ENCODE measurements around the gene CACNA1S. TPM values are rescaled to one million over a fixed set of nuclear protein-coding genes. Genes with fewer than 3 reads are reported as not detected.
A peak's percentile ranks its signal among the peaks of the same experiment; 100 is the strongest.

CACNA1S gene
- total and polyA plus RNA-seq, 2 donors (not counting 1 experiment from before 2014, with no cell fraction given) = not detected

DNA sequence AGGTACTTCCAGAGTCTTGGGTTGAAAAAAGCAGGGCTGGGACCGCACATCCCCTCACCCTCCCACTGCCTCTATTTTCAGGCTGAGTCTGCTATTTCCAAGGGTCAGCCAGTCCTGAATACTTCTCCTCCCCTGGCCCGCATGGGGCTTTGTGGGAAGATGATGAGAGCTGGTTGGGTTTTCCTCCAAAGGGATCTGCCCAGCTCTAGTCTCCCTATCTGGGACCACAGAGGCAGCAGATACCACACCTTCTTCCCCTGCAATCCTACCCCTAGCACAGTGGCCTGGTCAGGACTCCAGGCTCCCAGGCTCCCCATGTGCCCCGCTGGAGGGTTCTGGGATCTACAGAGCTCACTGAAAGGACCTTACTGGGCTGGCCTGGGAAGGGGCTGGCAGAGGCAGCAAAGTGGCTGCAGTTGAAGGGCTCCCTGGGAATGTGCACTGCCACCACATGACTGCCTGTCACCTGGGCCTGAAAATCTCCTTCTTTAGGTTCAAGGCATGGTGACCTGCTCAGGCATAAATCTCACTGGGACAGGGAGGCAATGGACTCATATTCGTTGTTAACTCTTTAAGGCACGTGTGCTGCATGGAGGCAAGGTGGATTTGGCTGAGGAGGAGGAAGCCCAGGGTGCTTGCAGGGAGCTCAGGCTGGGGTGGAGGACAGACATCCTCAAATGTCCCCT lies 13.1 kb downstream of the CACNA1S start:
- WGBS (ENCODE audit: insufficient coverage) = 57% methylated on average over 3 of the region's 5 CpGs
- Histone ChIP-seq H2AFZ (ENCODE audit: insufficient read depth, low read depth, low read length, poor library complexity, severe bottlenecking) (no peak overlapping the region), H3K4me2 (replicated peaks; ENCODE audit: low read depth, low read length, poor library complexity, severe bottlenecking) (no peak overlapping the region), H3K9ac (ENCODE audit: low read length) (no peak overlapping the region), H4K20me1 (ENCODE audit: control insufficient read depth, insufficient read depth, low read length, poor library complexity, severe bottlenecking) (no peaks in the 10 kb centered on the region), H3K4me1 (ENCODE audit: control insufficient read depth in 2 of 2, insufficient read depth in 2 of 2, low read length in 2 of 2) (no peaks in the 10 kb centered on the region), H3K36me3 (replicated peaks in 1 of 2; ENCODE audit: control extremely low read depth in 1 of 2, control insufficient read depth in 1 of 2, extremely low read depth in 1 of 2, insufficient read depth in 2 of 2, low read length in 1 of 2) (no peaks in the 10 kb centered on the region), H3K4me3 (ENCODE audit: control extremely low read depth in 1 of 5, extremely low read depth in 1 of 5, insufficient read depth in 1 of 5, low read depth in 2 of 5, low read length in 4 of 5) (no peak overlapping the region), H3K27ac (ENCODE audit: low read length in 2 of 2) (no peak overlapping the region), H3K79me2 (ENCODE audit: control insufficient read depth, insufficient read depth, low read length) (no peaks in the 10 kb centered on the region), H3K27me3 (replicated peaks in 1 of 4; ENCODE audit: control extremely low read depth in 1 of 4, control insufficient read depth in 3 of 4, insufficient read depth in 4 of 4, low read length in 3 of 4) (no peaks in the 10 kb centered on the region), H3K9me3 (ENCODE audit: control extremely low read depth in 1 of 3, control insufficient read depth in 2 of 3, insufficient read depth in 1 of 3, low read length in 2 of 3) (no peaks in the 10 kb centered on the region)
- intact Hi-C loops (cut with micrococcal nuclease) = no loop called here
- no peak overlapping the region for H3K4me3 Mint-ChIP-seq
- H3K27me3 Mint-ChIP-seq = peaks cover 4% of the 10 kb centered on the region
- DNase-seq = no peak
- H3K4me1 Mint-ChIP-seq = no peaks in the 10 kb centered on the region
- CTCF ChIA-PET = no interaction called here
- no peak for ATAC-seq (ENCODE audit: low read depth)
- TF ChIP-seq, protein P1, sequence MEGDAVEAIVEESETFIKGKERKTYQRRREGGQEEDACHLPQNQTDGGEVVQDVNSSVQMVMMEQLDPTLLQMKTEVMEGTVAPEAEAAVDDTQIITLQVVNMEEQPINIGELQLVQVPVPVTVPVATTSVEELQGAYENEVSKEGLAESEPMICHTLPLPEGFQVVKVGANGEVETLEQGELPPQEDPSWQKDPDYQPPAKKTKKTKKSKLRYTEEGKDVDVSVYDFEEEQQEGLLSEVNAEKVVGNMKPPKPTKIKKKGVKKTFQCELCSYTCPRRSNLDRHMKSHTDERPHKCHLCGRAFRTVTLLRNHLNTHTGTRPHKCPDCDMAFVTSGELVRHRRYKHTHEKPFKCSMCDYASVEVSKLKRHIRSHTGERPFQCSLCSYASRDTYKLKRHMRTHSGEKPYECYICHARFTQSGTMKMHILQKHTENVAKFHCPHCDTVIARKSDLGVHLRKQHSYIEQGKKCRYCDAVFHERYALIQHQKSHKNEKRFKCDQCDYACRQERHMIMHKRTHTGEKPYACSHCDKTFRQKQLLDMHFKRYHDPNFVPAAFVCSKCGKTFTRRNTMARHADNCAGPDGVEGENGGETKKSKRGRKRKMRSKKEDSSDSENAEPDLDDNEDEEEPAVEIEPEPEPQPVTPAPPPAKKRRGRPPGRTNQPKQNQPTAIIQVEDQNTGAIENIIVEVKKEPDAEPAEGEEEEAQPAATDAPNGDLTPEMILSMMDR (IDR thresholded peaks at IDR 0.05) = no peak
- TF ChIP-seq EZH2 (IDR thresholded peaks at IDR 0.05; ENCODE audit: borderline replicate concordance, insufficient read depth, low read depth, low read length, poor library complexity, severe bottlenecking) = no peak
- peak overlapping the region; percentile 16 for H3K27ac Mint-ChIP-seq
- POLR2A ChIA-PET = no interaction called here
- H3K9me3 Mint-ChIP-seq (ENCODE audit: insufficient read depth) = no peaks in the 10 kb centered on the region

GRCh38 chr1:201096977-201097856 lies 15.0 kb downstream of the CACNA1S start:
- Histone ChIP-seq H3K79me2 (ENCODE audit: control insufficient read depth, insufficient read depth, low read length) (no peaks in the 10 kb centered on the region), H3K9me3 (ENCODE audit: control extremely low read depth in 1 of 3, control insufficient read depth in 2 of 3, insufficient read depth in 1 of 3, low read length in 2 of 3) (no peaks in the 10 kb centered on the region), H3K27me3 (replicated peaks in 1 of 4; ENCODE audit: control extremely low read depth in 1 of 4, control insufficient read depth in 3 of 4, insufficient read depth in 4 of 4, low read length in 3 of 4) (no peaks in the 10 kb centered on the region), H3K4me2 (replicated peaks; ENCODE audit: low read depth, low read length, poor library complexity, severe bottlenecking) (no peak overlapping the region), H3K4me3 (ENCODE audit: control extremely low read depth in 1 of 5, extremely low read depth in 1 of 5, insufficient read depth in 1 of 5, low read depth in 2 of 5, low read length in 4 of 5) (no peak overlapping the region), H3K9ac (ENCODE audit: low read length) (no peak overlapping the region), H3K36me3 (replicated peaks in 1 of 2; ENCODE audit: control extremely low read depth in 1 of 2, control insufficient read depth in 1 of 2, extremely low read depth in 1 of 2, insufficient read depth in 2 of 2, low read length in 1 of 2) (no peaks in the 10 kb centered on the region), H3K27ac (ENCODE audit: low read length in 2 of 2) (no peak overlapping the region), H3K4me1 (ENCODE audit: control insufficient read depth in 2 of 2, insufficient read depth in 2 of 2, low read length in 2 of 2) (no peaks in the 10 kb centered on the region), H4K20me1 (ENCODE audit: control insufficient read depth, insufficient read depth, low read length, poor library complexity, severe bottlenecking) (no peaks in the 10 kb centered on the region), H2AFZ (ENCODE audit: insufficient read depth, low read depth, low read length, poor library complexity, severe bottlenecking) (no peak overlapping the region)
- DNase-seq (no peak), ATAC-seq (ENCODE audit: low read depth) (no peak)
- CTCF ChIA-PET = interaction anchor here (0.9 to 1.2 kb wide), 2 partner anchors 11 to 118 kb away, joined by 3 to 4 read pairs; no protein-coding TSS in a partner anchor
- Mint-ChIP-seq H3K9me3 (ENCODE audit: insufficient read depth) (no peaks in the 10 kb centered on the region), H3K4me3 (no peak overlapping the region), H3K27me3 (peaks cover 4% of the 10 kb centered on the region), H3K4me1 (no peaks in the 10 kb centered on the region), H3K27ac (no peak overlapping the region)
- intact Hi-C loops (cut with micrococcal nuclease) = no loop called here
- WGBS (ENCODE audit: insufficient coverage) = 90% methylated on average over 17 of the region's 17 CpGs
- POLR2A ChIA-PET = no interaction called here
- TF ChIP-seq EZH2 (IDR thresholded peaks at IDR 0.05; ENCODE audit: borderline replicate concordance, insufficient read depth, low read depth, low read length, poor library complexity, severe bottlenecking) = no peak
- TF ChIP-seq, protein P1 (IDR thresholded peaks at IDR 0.05) = no peak

Measured in B cell (primary cell).